HCT116 (cell line): ENCODE results near the gene PRLR.

Experiments used
- CTCF ChIP-seq, 3 experiments: fragments of 200-600 bp in 1 of 3; sonication (generic) in 1 of 3; IDR thresholded peaks in 2 of 3; conservative IDR thresholded peaks in 1 of 3; 2 replicates each; pipeline ENCODE4 v1.5.1; 2012 to 2017; ENCODE audit warnings: low read depth in 2 of 3, low read length in 2 of 3, antibody characterized with exemption in 1 of 3, borderline replicate concordance in 1 of 3, control low read depth in 1 of 3, mild to moderate bottlenecking in 1 of 3, mixed read lengths in 1 of 3, mixed run types in 1 of 3, moderate library complexity in 1 of 3; ENCODE audit not compliant: insufficient read depth in 1 of 3
- EZH2 ChIP-seq: fragments of 200-600 bp; sonication (generic); IDR thresholded peaks from 2 replicates; pipeline ENCODE4 v1.6.1; 2017; ENCODE audit warnings: antibody characterized with exemption, mixed run types
- FOSL1 ChIP-seq: IDR thresholded peaks from 2 replicates; pipeline ENCODE4 v1.6.1; 2012; ENCODE audit warnings: low read depth
- MAX ChIP-seq: IDR thresholded peaks from 2 replicates; pipeline ENCODE4 v1.6.1; 2012
- POLR2A ChIP-seq: IDR thresholded peaks from 2 replicates; pipeline ENCODE4 v1.7.0; 2011; ENCODE audit warnings: borderline replicate concordance; ENCODE audit not compliant: insufficient read depth, insufficient read length; ENCODE audit errors: extremely low read depth
- POLR2AphosphoS5 ChIP-seq: IDR thresholded peaks from 2 replicates; pipeline ENCODE4 v1.6.1; 2011; ENCODE audit warnings: mild to moderate bottlenecking, low read depth, low read length, moderate library complexity
- RAD21 ChIP-seq: IDR thresholded peaks from 2 replicates; pipeline ENCODE4 v1.6.1; 2012; ENCODE audit warnings: low read depth, mild to moderate bottlenecking
- REST ChIP-seq: IDR thresholded peaks from 2 replicates; pipeline ENCODE4 v1.6.1; 2012; ENCODE audit warnings: low read depth
- SIN3A ChIP-seq: IDR thresholded peaks from 2 replicates; pipeline ENCODE4 v1.6.1; 2012; ENCODE audit warnings: low read depth
- SP1 ChIP-seq: IDR thresholded peaks from 2 replicates; pipeline ENCODE4 v1.6.1; 2012; ENCODE audit warnings: low read depth
- SRF ChIP-seq: IDR thresholded peaks from 2 replicates; pipeline ENCODE4 v1.6.1; 2012; ENCODE audit warnings: low read depth
- YY1 ChIP-seq: IDR thresholded peaks from 2 replicates; pipeline ENCODE4 v1.6.1; 2011; ENCODE audit warnings: low read length, low read depth, moderate library complexity, mild to moderate bottlenecking; ENCODE audit not compliant: insufficient replicate concordance; ENCODE audit errors: extremely low read depth
- ZFX ChIP-seq: fragments of 450-650 bp; IDR thresholded peaks from 2 replicates; pipeline ENCODE4 v1.6.1; 2017

GRCh38 chr5:35172533-35172932 lies 57.8 kb downstream of the PRLR start:
- TF ChIP-seq CTCF (IDR thresholded peaks at IDR 0.05 in 2 of 3, conservative IDR thresholded peaks at IDR 0.05 in 1 of 3; ENCODE audit: borderline replicate concordance in 1 of 3, insufficient read depth in 1 of 3, low read depth in 2 of 3, low read length in 2 of 3) (no peak), MAX (no peak), POLR2AphosphoS5 (no peak), RAD21 (no peak), FOSL1 (no peak), YY1 (no peak), SP1 (no peak), EZH2 (no peak), ZFX (no peak), POLR2A (no peak), SRF (no peak), REST (no peak), SIN3A (no peak)
